Activated CD8-positive, alpha-beta T cell treated with anti-CD3 and anti-CD28 coated beads for 36 hours (primary cell): ENCODE measurements around the gene GRAMD1B. TPM values are rescaled to one million over a fixed set of nuclear protein-coding genes. Genes with fewer than 3 reads are reported as not detected.

Source experiments
- ATAC-seq: fragments of 200-7000 bp; cut with Tn5 transposase; one replicate; pipeline ENCODE4 v1.10.0; 2021; ENCODE audit warnings: mild to moderate bottlenecking, moderate library complexity
- CTCF ChIA-PET: fragments of 350-600 bp; sonication (Branson Sonifier 250); formaldehyde crosslinking; loops from one replicate; lab custom pipeline; 2021; ENCODE audit warnings: antibody characterized with exemption; lab: Charles Lee
- POLR2A ChIA-PET: fragments of 350-600 bp; sonication (Branson Sonifier 250); formaldehyde crosslinking; loops from one replicate; lab custom pipeline; 2021; ENCODE audit warnings: antibody characterized with exemption; lab: Charles Lee
- DNase-seq: peaks from one replicate; pipeline ENCODE4 v3.0.0-alpha.2; 2020
- H3K27ac Mint-ChIP-seq: one replicate; pipeline ENCODE4 v1.8.0; 2021; ENCODE audit warnings: mild to moderate bottlenecking, mixed read lengths
- H3K27me3 Mint-ChIP-seq: one replicate; pipeline ENCODE4 v1.8.0; 2021; ENCODE audit warnings: mixed read lengths
- H3K36me3 Mint-ChIP-seq: one replicate; pipeline ENCODE4 v1.8.0; 2021; ENCODE audit warnings: low read depth, mixed read lengths
- H3K4me1 Mint-ChIP-seq: one replicate; pipeline ENCODE4 v1.8.0; 2021; ENCODE audit warnings: low read depth, mixed read lengths
- H3K4me3 Mint-ChIP-seq: one replicate; pipeline ENCODE4 v1.8.0; 2021; ENCODE audit warnings: mild to moderate bottlenecking, moderate library complexity, mixed read lengths
- H3K9me3 Mint-ChIP-seq: one replicate; pipeline ENCODE4 v1.8.0; 2021; ENCODE audit warnings: mixed read lengths
- CTCF ChIP-seq: fragments of 200-600 bp; IDR thresholded peaks from one replicate; pipeline ENCODE4 v1.8.0; 2022; ENCODE audit warnings: antibody characterized with exemption, mild to moderate bottlenecking
- intact Hi-C: fragments of 100-400 bp; cut with micrococcal nuclease; formaldehyde crosslinking; loops from one replicate; pipeline ENCODE4 v1.10.0; 2022
- total RNA-seq, 2 experiments: library from RNA; stranded (reverse); gene quantifications; one replicate each; pipeline ENCODE4 v1.2.3, GENCODE V29; 2021

The GRAMD1B gene
- total RNA-seq, 2 experiments from 2014 or later, result 15.4 to 16.2 TPM

DNA sequence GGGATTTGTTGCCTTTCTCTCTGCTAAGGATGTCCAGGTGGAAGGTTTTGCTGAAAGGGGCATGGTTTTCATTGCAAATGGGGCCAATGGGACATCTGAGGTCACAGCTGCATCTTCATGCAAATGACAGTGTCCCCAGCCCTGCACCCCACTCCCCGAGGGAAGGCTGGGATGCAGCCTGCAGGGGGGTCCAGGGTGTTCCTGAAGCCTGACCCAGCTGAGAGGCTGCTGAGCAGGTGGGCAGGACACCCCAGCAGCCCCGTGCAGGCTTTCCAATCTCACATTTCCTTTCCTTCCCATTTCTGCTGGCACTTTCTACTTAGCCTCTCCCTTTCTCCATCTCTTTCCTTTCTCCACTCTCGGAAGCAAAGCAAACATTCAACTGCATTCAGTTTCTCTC lies 146.0 kb downstream of the GRAMD1B start:
- ATAC-seq, result no peak
- no peak for TF ChIP-seq CTCF
- intact Hi-C loops, result no loop called here

DNA sequence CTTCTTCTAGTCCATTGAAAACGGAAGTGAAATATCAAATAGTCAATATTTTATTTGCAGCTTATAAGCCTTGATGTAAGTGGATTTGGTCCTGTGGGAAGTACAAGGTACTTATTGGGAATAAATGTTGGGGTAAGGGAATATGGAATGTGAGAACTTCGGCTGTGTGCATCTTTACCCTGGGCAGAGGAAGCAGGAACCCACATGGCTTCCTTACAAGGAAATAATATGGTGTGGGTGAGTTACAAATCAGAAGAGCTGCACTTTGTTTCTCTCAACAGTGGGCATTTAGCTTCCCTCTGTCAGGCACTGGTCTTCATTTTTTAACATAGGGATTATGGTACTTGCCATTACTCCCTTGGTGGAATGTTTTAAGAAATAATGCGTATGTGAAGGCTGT lies 146.4 kb downstream of the GRAMD1B start:
- Mint-ChIP-seq H3K27ac (no peak overlapping the region), H3K27me3 (peaks cover 1% of the 10 kb centered on the region), H3K36me3 (no peaks in the 10 kb centered on the region), H3K9me3 (no peaks in the 10 kb centered on the region), H3K4me1 (peaks cover 5% of the 10 kb centered on the region), H3K4me3 (no peak overlapping the region)
- DNase-seq, result no peak
- CTCF ChIA-PET, result interaction anchor here (0.6 to 2.5 kb wide), 43 partner anchors 9 to 1258 kb away, joined by 3 to 26 read pairs (median 3); no protein-coding TSS in a partner anchor
- no peak for ATAC-seq
- intact Hi-C loops, result no loop called here
- POLR2A ChIA-PET, result interaction anchor here (0.6 to 1.3 kb wide), 2 partner anchors 10 to 155 kb away, joined by 3 read pairs; no protein-coding TSS in a partner anchor
- TF ChIP-seq CTCF, result no peak

More for the DNA sequence above, 146.0 kb downstream of the GRAMD1B start:
- ChIA-PET POLR2A (interaction anchor here (0.6 kb wide), 1 partner anchor 155 kb away, joined by 3 read pairs; no protein-coding TSS in a partner anchor), CTCF (interaction anchor here (0.6 to 2.5 kb wide), 31 partner anchors 9 to 1259 kb away, joined by 3 to 26 read pairs (median 3); no protein-coding TSS in a partner anchor)
- Mint-ChIP-seq H3K4me1 (peaks cover 5% of the 10 kb centered on the region), H3K27ac (no peak overlapping the region), H3K36me3 (no peaks in the 10 kb centered on the region), H3K4me3 (no peak overlapping the region), H3K9me3 (no peaks in the 10 kb centered on the region), H3K27me3 (peaks cover 1% of the 10 kb centered on the region)
- DNase-seq, result no peak

GRCh38 chr11:123577081-123577598 lies 147.1 kb downstream of the GRAMD1B start:
- ChIA-PET POLR2A (interaction anchor here (1.3 kb wide), 1 partner anchor 9 kb away, joined by 3 read pairs; no protein-coding TSS in a partner anchor), CTCF (interaction anchor here (0.6 to 2.5 kb wide), 40 partner anchors 8 to 1258 kb away, joined by 3 to 26 read pairs (median 3); no protein-coding TSS in a partner anchor)
- H3K9me3 Mint-ChIP-seq, result no peaks in the 10 kb centered on the region
- H3K4me3 Mint-ChIP-seq, result no peak overlapping the region
- TF ChIP-seq CTCF, result peak; percentile 78
- H3K4me1 Mint-ChIP-seq, result peaks cover 5% of the 10 kb centered on the region
- ATAC-seq (peak; percentile 77), DNase-seq (peak; percentile 79)
- no peaks in the 10 kb centered on the region for H3K36me3 Mint-ChIP-seq
- intact Hi-C loops, result no loop called here
- no peak overlapping the region for H3K27ac Mint-ChIP-seq
- peaks cover 1% of the 10 kb centered on the region for H3K27me3 Mint-ChIP-seq

GRCh38 chr11:123578778-123579481 lies 148.9 kb downstream of the GRAMD1B start:
- ATAC-seq, result no peak
- Mint-ChIP-seq H3K9me3 (no peaks in the 10 kb centered on the region), H3K4me1 (peaks cover 5% of the 10 kb centered on the region), H3K36me3 (no peaks in the 10 kb centered on the region), H3K4me3 (no peak overlapping the region), H3K27me3 (peaks cover 1% of the 10 kb centered on the region), H3K27ac (no peak overlapping the region)
- no peak for TF ChIP-seq CTCF
- DNase-seq, result no peak
- intact Hi-C loops, result no loop called here
- POLR2A ChIA-PET, result interaction anchor here (0.7 kb wide), 1 partner anchor 118 kb away, joined by 3 read pairs; no protein-coding TSS in a partner anchor
- CTCF ChIA-PET, result interaction anchor here (1.3 to 3.0 kb wide), 5 partner anchors 12 to 129 kb away, joined by 3 to 15 read pairs (median 10); no protein-coding TSS in a partner anchor

DNA sequence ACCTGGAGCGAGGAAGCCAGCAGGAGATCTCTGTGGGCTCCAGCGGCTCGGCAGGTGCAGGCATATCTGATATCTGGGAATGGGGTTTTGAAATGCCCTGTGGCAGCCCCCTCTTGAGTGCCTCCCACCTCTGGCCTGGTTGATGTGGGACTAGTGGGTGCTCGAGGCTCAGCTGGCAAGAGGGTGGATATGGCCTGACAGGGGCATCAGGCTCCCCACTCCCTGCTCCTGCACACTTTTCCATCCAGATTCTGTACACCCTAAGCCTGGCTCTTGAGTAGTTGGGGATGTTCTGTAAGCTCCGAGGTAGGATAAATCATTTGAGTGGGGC lies 149.4 kb downstream of the GRAMD1B start:
- no peaks in the 10 kb centered on the region for H3K9me3 Mint-ChIP-seq
- ChIA-PET POLR2A (no interaction called here), CTCF (interaction anchor here (1.1 to 3.0 kb wide), 9 partner anchors 12 to 145 kb away, joined by 3 to 15 read pairs (median 10); no protein-coding TSS in a partner anchor)
- peaks cover 1% of the 10 kb centered on the region for H3K27me3 Mint-ChIP-seq
- ATAC-seq, result no peak
- H3K4me3 Mint-ChIP-seq, result no peak overlapping the region
- TF ChIP-seq CTCF, result no peak
- peaks cover 5% of the 10 kb centered on the region for H3K4me1 Mint-ChIP-seq
- DNase-seq, result no peak
- H3K27ac Mint-ChIP-seq, result no peak overlapping the region
- intact Hi-C loops, result no loop called here
- no peaks in the 10 kb centered on the region for H3K36me3 Mint-ChIP-seq
